ENCODE data around the gene STK35. TPM values are rescaled to one million over a fixed set of nuclear protein-coding genes. Genes with fewer than 3 reads are reported as not detected.

Gene STK35
- total and polyA plus RNA-seq, 2 experiments from 2014 or later, result 14.2 to 59.7 TPM

- TF ChIP-seq ZNF462 (CRISPR knock-in tag; IDR thresholded peaks at IDR 0.05) (no peak), ZNF331 (CRISPR knock-in tag; IDR thresholded peaks at IDR 0.05; ENCODE audit: low read depth) (no peak), ETS1 (IDR thresholded peaks at IDR 0.05) (no peak), CTCF (conservative IDR thresholded peaks at IDR 0.05; ENCODE audit: low read depth in 2 of 2) (no peak), NANOG (IDR thresholded peaks at IDR 0.05; ENCODE audit: borderline replicate concordance) (no peak), JUNB (IDR thresholded peaks at IDR 0.05; ENCODE audit: unreplicated experiment) (no peak), REST (IDR thresholded peaks at IDR 0.05; ENCODE audit: unreplicated experiment) (no peak), EZH2 (IDR thresholded peaks at IDR 0.05; ENCODE audit: low read depth, unreplicated experiment) (no peak), STAT1 (IDR thresholded peaks at IDR 0.05; ENCODE audit: unreplicated experiment) (no peak)
Observed at GRCh38 chr20:2123720-2124119, 22.1 kb downstream of the STK35 start (continued).
